Heart left ventricle (tissue), 16 donors: ENCODE results near the gene PTPRN2. TPM values are rescaled to one million over a fixed set of nuclear protein-coding genes. Genes with fewer than 3 reads are reported as not detected.

Experiments used
- ATAC-seq, 4 donors: fragments of 200-7000 bp; cut with Tn5 transposase; one replicate each; pipeline ENCODE4 v1.9.1; 2020 to 2022; ENCODE audit warnings: moderate library complexity in 4 of 4, mild to moderate bottlenecking in 3 of 4, moderate number of reproducible peaks in 1 of 4
- DNase-seq, 5 donors: peaks; one replicate each; pipeline ENCODE4 v3.0.0-alpha.2; 2020
- H3K27ac ChIP-seq, 12 donors: fragments of 200-600 bp; sonication (generic) in 4 of 12; one replicate each; pipeline versions ENCODE4 v1.5.0 to v1.8.0; 2016 to 2022; ENCODE audit warnings: mild to moderate bottlenecking in 2 of 12
- H3K27me3 ChIP-seq, 9 donors: fragments of 200-600 bp; sonication (generic) in 2 of 9; one replicate each; pipeline versions ENCODE4 v1.5.1 to v1.8.0; 2016 to 2022; ENCODE audit warnings: mild to moderate bottlenecking in 3 of 9
- H3K36me3 ChIP-seq, 9 donors: fragments of 200-600 bp; sonication (generic) in 2 of 9; one replicate each; pipeline versions ENCODE4 v1.5.0 to v1.8.0; 2018 to 2022; ENCODE audit warnings: mild to moderate bottlenecking in 2 of 9
- H3K4me1 ChIP-seq, 12 donors: fragments of 200-600 bp; sonication (generic) in 4 of 12; one replicate each; pipeline versions ENCODE4 v1.5.0 to v1.8.0; 2016 to 2022; ENCODE audit warnings: mild to moderate bottlenecking in 3 of 12
- H3K4me3 ChIP-seq, 12 donors: fragments of 200-600 bp; sonication (generic) in 4 of 12; one replicate each; pipeline versions ENCODE4 v1.5.0 to v1.8.0; 2017 to 2022; ENCODE audit warnings: mild to moderate bottlenecking in 9 of 12, moderate library complexity in 4 of 12
- H3K9me3 ChIP-seq, 12 donors: fragments of 200-600 bp; sonication (generic) in 4 of 12; one replicate each; pipeline versions ENCODE4 v1.5.0 to v1.8.0; 2016 to 2022; ENCODE audit warnings: mild to moderate bottlenecking in 1 of 12
- POLR2A ChIP-seq, 2 donors: fragments of 450-650 bp; IDR thresholded peaks; one replicate each; pipeline ENCODE4 v1.6.1; 2017; ENCODE audit warnings: antibody characterized with exemption in 2 of 2, mild to moderate bottlenecking in 2 of 2, moderate library complexity in 2 of 2
- WGBS, 4 donors: extraction: QIAGEN DNeasy Blood & Tissue Kit in 2 of 4; methylation state at CpG; one replicate each; pipeline versions ENCODE4 v1.1.5 to v1.1.7; 2013 to 2018; 5-methylcytosine and 5-hydroxymethylcytosine counted together
- intact Hi-C, 10 donors: fragments of 100-400 bp; cut with DNase I; formaldehyde crosslinking; loops; one replicate each; pipeline versions ENCODE4 v1.11.1 to v1.14.2; 2022
- polyA plus RNA-seq, 2 donors: library from polyadenylated mRNA; stranded (reverse); fragments of 200-250 nt; gene quantifications; one replicate each; pipeline ENCODE4 v1.2.3, GENCODE V29; 2013
- total RNA-seq, 9 donors: library from RNA; depleted of rRNA in 2 of 9; stranded (reverse); fragments of >200 nt in 2 of 9; fragmentation: NEBNext Ultra II Directional in 3 of 9; extraction: Animal tissue kit (Norgen Biotek cat#: 25700) in 3 of 9; gene quantifications; one replicate each; pipeline versions ENCODE4 v1.1.0 to v1.2.4, GENCODE V29; 2016 to 2023
- TF ChIP-seq, protein P1 (sequence below), 12 donors: fragments of 200-600 bp; sonication (generic) in 4 of 12; IDR thresholded peaks; one replicate each; pipeline versions ENCODE4 v1.5.0 to v1.8.0; 2018 to 2022; ENCODE audit warnings: antibody characterized with exemption in 12 of 12, mild to moderate bottlenecking in 5 of 12
- donor health status: ischemic (EF 13 %, LVEDD 7.1; RV severe dilation, severe dysfunction).
- donor health status: healthy with polysubstance abuse.
- donor health status: DM: no; HTN: yes; CAD: no.
- donor health status: DM: no; HTN: no; CAD: no.
- donor health status: ischemic (EF 25% LVEDD 6.9; RV normal size, moderate dysfunction).
- donor health status: ischemic (EF 25% LVEDD 5.7; RV mildly dilated, moderate dysfunction).
- donor health status: healthy.
- donor health status: DM: yes; HTN: yes; CAD: no.
- donor health status: ischemic (EF 35%, LVEDD 5.7; RV mildly dilated, moderate dysfunction).
- donor health status: nonischemic (EF 11% LVEDD 7.7; RV severe dilation, severe dysfunction).
- donor health status: DM: yes; HTN: yes; CAD: no.
- donor health status: PGD.
- donor health status: ischemic (EF 29% LVEDD 5.4; RV normal size, mild dysfunction).
- donor health status: nonischemic (EF 23%, LVEDD 6.1; RV moderate dilation, normal function).

Gene PTPRN2
- total and polyA plus RNA-seq, 11 donors: 0.61 to 2.3 (median 1.3) TPM

DNA sequence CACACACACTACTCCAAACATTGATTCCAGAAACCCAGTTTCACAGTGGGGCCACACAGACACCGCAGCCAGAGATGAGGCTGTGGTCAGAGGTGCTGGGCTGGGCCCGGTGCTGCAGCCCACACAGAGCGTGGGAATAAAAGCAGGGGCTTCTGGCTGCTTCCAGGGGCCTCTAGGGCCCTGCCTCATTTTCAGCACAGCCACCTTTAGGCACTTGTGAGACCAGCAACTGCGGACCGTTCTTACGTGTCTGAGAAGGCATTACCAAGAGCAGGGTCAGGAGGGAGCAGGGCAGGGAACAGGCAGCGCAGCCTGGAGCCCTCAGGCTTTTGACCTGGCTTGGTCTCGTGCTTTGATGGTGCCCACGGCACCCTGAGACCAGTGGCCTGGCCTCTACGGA is 980.4 kb downstream of the PTPRN2 start:
- TF ChIP-seq, protein P1, sequence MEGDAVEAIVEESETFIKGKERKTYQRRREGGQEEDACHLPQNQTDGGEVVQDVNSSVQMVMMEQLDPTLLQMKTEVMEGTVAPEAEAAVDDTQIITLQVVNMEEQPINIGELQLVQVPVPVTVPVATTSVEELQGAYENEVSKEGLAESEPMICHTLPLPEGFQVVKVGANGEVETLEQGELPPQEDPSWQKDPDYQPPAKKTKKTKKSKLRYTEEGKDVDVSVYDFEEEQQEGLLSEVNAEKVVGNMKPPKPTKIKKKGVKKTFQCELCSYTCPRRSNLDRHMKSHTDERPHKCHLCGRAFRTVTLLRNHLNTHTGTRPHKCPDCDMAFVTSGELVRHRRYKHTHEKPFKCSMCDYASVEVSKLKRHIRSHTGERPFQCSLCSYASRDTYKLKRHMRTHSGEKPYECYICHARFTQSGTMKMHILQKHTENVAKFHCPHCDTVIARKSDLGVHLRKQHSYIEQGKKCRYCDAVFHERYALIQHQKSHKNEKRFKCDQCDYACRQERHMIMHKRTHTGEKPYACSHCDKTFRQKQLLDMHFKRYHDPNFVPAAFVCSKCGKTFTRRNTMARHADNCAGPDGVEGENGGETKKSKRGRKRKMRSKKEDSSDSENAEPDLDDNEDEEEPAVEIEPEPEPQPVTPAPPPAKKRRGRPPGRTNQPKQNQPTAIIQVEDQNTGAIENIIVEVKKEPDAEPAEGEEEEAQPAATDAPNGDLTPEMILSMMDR (IDR thresholded peaks at IDR 0.05): no peak
- no peak for TF ChIP-seq POLR2A (IDR thresholded peaks at IDR 0.05)
- peaks cover 0 to 20% (median 2%) of the 10 kb centered on the region in 9 donors for H3K27me3 ChIP-seq
- no peak for ATAC-seq
- 84 to 89% (median 85%) methylated on average over 3 to 10 of the region's 10 CpGs for WGBS, 4 donors
- intact Hi-C loops: no loop called here
- DNase-seq: peak in 1 of 5 donors; percentile 33
- no peaks in the 10 kb centered on the region for H3K9me3 ChIP-seq
- H3K4me3 ChIP-seq: no peak overlapping the region
- H3K36me3 ChIP-seq: no peaks in the 10 kb centered on the region
- peaks cover 0 to under 1% (median 0%) of the 10 kb centered on the region in 12 donors for H3K4me1 ChIP-seq
- H3K27ac ChIP-seq: no peak overlapping the region

DNA sequence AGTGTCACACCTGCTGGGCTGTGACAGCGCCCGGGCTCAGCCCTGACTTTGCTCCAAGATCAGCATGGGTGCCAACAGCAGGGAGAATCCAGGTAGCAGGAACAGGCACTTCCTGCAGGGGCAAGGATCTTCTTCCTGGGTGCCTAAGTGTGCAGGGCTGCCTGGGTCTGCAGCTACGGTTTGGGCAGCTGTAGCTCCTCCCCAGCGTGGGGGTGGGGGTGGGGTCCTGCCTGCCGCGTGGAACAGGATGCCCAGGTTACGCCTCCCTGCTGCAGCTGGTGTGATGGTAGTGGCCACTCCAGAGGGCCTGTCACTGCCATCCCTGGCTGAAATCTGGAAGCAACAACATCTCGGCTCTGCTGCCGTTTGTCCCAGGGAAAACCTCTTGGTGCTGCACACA is 981.5 kb downstream of the PTPRN2 start:
- no peaks in the 10 kb centered on the region for H3K36me3 ChIP-seq
- H3K4me1 ChIP-seq: no peaks in the 10 kb centered on the region
- no peak for TF ChIP-seq POLR2A (IDR thresholded peaks at IDR 0.05)
- TF ChIP-seq, protein P1 (IDR thresholded peaks at IDR 0.05): no peak
- H3K9me3 ChIP-seq: no peaks in the 10 kb centered on the region
- H3K4me3 ChIP-seq: no peak overlapping the region
- ATAC-seq: no peak
- no peak overlapping the region for H3K27ac ChIP-seq
- 57 to 80% (median 63%) methylated on average over 5 to 9 of the region's 9 CpGs for WGBS, 4 donors
- intact Hi-C loops: no loop called here
- H3K27me3 ChIP-seq: peaks cover 0 to 16% (median 0%) of the 10 kb centered on the region in 9 donors
- no peak for DNase-seq

DNA sequence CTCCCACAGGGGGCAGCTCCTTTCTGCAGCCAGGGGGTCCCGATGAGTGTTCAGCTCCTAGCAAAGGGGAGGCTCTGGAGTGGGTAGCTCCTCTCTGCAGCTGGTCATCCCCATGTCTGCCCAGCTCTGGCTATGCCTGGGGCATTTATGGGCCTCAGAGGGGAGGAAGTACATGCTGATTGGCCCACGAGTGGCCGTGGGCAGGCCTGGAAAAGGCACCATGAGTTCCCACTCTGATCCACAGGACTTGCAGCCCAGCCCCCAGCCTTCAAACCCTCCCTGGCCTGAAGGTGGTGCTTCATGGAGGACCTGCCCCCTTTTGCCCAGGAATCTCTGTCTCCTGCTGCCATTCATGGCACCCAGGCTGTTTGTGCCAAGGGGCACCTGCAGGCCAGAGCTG is 982.0 kb downstream of the PTPRN2 start:
- ATAC-seq (no peak), DNase-seq (peak in 1 of 5 donors; percentile 43)
- Histone ChIP-seq H3K27ac (no peak overlapping the region), H3K4me3 (no peak overlapping the region), H3K36me3 (no peaks in the 10 kb centered on the region), H3K9me3 (no peaks in the 10 kb centered on the region), H3K4me1 (no peaks in the 10 kb centered on the region), H3K27me3 (peaks cover 0 to 16% (median 0%) of the 10 kb centered on the region in 9 donors)
- TF ChIP-seq, protein P1 (IDR thresholded peaks at IDR 0.05): no peak
- TF ChIP-seq POLR2A (IDR thresholded peaks at IDR 0.05): no peak
- WGBS, 4 donors: 80 to 92% (median 88%) methylated on average over 1 to 3 of the region's 3 CpGs
- intact Hi-C loops: no loop called here

DNA sequence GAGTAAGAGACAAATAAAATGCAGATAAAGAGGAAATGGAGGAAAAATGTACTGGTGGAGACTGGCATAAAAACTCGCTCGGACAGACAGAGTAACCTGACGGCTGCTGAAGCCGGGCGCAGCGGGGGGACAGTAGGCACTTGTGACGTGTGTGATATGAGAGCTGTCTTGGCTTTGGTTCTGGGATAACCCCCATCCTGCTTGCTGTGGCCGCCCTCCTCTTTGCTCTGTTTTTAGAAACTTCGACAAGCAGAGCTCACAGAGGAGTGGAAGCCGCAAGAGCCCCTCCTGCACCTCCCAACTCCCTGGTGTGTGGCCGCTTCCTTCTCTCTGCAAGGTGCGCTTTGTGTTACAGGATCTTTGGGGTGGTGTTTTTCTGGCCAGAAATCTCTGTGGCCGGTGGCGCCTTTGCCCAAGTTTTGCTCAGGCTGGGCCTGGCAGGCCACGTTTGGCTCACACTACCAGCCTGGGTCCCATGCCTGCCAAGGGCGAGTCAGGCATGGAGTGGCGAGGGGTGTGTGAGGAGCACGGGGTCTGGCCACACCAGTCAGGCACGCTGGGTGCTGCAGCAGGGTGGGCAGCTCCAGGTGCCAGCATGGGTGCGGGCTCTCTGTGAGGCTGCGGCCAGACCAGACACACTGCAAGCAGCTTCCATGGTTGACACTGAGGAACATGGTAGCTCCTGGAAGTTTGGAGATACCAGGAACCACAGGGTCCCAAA is 982.8 kb downstream of the PTPRN2 start:
- Histone ChIP-seq H3K4me3 (no peak overlapping the region), H3K27me3 (peaks cover 0 to 16% (median 0%) of the 10 kb centered on the region in 9 donors), H3K36me3 (no peaks in the 10 kb centered on the region), H3K9me3 (no peaks in the 10 kb centered on the region), H3K27ac (no peak overlapping the region), H3K4me1 (no peaks in the 10 kb centered on the region)
- TF ChIP-seq, protein P1 (IDR thresholded peaks at IDR 0.05): no peak
- TF ChIP-seq POLR2A (IDR thresholded peaks at IDR 0.05): no peak
- ATAC-seq: no peak
- intact Hi-C loops: no loop called here
- peak in 1 of 5 donors; percentile 35 for DNase-seq
- WGBS, 4 donors: 80 to 85% (median 82%) methylated on average over 21 of the region's 21 CpGs
